DMS53 treated with DMSO at 0.1 percent for 48 hours (cell line): Measurements from ENCODE around the gene SETD6.

Experiments
- DNase-seq: peaks from one replicate; lab custom pipeline; 2025; ENCODE audit not compliant: unreplicated experiment; lab: John Stamatoyannopoulos, UW

SETD6 gene

DNA sequence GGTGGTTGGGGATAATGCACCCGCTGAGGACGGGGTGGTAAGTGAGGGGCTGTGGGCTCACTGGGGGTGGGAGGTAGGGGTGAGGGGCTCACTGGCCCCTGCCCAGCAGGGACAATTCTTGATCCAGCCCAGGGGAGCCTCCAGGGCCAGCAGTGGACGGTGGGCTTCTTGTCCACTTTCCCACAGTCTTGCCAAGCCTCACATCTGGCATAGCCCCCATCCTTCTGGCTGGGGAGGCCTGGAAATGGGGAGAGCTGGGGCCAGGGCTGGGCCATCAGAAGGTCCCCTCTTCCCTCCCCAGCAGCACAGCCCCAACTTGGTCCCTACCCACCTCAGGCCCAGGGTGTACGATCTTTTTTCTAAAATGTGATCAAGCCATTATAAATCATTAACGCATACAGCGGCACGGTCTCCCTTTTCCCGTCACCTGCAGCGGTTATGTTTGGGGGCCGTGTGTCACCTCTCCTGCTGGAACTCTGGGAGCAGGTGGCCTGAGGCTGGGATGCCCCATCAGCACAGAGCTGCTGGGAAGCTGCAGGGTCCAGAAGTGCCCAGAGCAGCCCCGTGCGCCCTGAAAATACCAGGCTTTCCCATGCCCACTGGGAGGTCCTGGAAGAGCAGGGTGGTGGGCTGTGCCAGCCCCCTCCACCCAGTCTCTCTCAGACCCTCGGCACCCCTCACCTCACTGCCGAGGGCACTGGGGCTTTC is 7.2 kb upstream of the SETD6 start:
- DNase-seq: no peak

DNA sequence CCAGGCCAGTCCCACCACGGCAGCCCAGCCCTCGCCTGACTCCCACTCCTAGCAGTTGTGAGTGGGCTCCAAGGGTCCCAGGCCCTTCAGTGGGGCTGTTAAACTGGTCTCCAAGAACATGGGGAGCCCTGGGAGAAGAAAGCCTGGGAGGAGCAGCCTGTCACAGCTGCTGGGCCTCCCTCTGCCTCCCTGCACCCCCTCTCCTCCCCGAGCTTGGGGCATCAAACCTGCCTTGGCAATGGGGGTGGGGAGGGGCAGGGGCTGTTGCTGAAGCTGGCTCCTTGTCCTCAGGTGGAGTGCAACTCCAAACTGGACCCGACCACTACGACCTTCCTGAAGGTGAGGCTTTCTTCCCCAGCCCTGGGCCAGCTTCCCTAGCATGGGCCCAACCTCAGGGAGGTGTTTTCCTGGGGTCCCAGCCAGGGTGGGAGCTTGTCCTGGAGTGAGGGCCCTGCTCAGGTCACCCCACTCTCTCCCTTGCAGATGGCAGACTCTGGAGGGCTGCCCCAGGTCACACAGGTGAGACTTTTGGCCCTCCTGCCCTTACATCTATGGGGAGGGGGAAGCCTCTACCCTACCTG is 6.6 kb upstream of the SETD6 start:
- no peak for DNase-seq

DNA sequence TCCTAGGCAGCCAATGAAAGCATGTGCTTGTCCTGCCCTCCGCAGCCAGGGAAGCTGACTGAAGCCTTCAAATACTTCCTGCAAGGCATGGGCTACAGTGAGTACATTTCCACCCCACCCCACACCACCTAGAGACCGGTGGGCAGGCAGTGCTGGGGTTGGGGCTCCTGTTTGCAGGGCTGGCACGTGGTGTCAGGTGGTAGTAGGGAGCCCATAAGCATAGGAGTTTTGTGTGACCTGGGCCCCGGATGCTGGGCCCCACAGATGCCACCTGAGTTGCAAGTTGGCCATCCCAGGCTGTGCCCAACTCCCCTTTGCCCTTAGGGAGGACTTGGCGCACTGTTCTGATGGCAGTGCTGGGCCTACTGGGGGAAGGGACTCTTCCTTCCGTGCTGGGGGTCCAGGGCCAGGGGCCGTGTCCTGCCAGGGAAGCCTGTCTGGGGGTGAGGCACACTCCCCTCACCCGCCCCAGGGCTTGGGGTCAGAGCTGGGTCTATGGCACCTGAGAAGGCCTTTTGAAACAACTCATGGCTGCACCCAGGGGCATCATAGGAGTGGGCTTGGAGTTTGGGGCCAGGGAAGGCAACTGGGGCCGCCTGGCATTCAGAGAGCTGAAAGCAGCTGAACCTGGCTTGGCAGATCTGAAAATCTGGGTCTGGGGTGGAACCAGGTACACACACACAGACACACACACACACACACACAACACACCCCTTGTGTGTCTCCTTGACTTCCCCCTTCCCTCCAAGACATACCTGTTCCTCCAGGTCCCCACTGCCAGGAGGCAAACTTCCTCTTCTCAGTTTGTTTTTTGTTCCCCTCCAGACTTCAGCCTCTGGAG is 5.8 kb upstream of the SETD6 start:
- no peak for DNase-seq

DNA sequence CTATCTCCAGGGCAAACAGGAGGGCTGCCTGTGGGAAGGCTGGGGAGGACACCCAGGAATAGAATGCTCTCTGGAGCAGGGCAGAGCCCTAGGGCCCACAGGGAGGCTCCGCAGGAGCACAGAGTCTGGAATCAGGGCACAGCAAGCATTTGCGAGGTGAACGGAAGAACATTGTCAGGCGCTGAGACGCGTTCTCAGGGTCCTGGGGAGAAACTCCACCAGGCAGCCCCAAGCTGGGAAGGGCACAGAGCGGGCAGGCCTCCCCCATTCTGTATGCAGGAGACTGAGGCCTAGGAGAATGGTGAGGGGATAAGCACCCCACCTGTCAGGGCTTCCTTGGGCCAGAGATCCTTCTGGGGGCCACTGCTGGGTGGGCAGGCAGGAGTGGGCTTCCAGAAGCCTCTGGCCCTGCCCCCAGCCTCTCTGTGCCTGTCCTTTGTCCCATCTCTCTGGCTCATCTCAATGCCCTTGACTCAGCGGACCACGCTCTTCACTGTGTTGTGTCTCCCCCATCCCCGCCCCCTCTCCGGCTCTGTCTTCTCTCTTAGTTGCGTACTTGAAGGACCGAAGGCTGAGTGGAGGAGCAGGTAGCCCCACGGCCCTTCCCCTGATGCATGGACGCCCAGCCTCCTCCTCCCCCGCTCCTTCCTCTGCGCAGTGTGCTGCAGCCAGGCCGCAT is 5.1 kb upstream of the SETD6 start:
- DNase-seq: no peak

DNA sequence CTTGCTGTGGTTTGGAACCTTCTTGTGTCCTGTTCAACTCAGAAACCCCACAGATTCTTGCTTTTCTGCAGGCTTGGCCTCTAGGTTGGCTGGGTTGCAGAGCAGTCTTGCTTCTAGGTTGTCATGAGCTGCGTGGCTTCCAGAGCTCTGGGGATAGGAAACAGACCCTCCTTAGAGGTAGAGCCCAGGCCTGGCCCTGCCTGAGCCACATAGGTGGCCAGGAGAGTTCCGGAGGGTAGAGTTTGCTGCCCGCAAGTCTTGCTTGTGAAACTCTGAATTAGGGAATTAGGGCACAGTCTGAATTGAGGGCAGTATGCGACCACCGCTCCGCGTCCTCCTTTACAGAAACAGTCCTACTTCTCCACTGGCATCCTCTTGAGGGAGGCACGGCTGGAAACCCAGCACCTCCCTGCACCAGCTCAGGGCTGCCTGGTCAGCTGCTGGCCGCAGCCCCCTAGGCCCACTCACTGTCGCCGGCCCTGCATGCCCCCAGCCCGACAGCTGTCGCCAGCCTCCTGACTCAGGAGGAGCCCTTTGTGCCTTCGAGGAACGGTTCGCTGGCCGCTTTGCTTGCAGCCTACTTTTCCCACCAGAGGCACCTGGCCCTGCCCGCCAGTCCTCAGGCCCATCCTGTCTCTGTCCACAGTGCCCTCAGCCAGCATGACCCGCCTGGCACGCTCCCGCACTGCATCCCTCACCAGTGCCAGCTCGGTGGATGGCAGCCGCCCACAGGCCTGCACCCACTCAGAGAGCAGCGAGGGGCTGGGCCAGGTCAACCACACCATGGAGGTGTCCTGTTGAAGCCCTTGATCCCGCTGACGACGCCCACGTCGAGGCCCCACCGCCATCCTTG is 4.3 kb upstream of the SETD6 start:
- no peak for DNase-seq

DNA sequence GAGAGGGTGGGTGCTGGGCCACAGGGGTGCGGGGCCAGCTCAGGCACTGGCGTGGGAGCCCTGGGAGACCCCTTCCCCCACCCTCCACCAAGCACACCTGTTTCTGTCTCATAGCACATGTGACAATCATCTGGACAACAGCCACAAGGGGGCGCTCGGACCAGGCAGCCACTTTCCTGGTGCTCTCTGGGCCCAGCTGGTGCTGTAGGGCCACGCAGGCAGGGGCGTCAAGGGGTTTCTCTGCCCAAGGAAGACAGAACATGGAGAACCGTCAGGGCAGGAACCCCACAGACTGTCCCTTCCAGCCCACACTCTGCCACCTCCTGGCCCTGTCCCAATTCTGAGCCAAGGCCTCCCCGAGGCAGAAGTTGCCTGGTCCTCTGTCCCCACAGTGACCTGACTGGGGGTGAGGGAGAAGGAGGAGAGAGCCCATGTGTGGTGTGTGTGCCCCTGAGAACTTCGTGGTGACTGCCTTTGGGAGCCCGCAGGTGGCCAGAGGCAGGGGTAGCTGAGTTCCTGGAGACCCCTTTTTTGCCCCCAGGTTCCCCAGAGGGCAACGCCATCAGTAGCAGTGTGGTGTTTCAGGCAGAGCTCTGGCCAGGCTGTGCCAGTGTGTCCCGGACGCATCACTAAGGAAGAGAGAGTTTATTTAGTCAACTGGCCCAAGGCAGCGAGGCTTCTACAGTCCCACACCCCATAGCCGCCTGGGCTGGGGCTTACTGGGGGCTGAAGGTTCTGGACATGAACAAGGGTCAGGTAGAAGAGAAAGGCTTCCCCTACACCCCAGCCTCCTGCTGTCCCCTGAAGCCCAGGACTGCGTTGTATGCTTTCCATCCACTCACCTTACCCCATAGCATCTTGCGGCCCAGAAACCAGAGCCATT is 3.1 kb upstream of the SETD6 start:
- DNase-seq: peak; percentile 11

DNA sequence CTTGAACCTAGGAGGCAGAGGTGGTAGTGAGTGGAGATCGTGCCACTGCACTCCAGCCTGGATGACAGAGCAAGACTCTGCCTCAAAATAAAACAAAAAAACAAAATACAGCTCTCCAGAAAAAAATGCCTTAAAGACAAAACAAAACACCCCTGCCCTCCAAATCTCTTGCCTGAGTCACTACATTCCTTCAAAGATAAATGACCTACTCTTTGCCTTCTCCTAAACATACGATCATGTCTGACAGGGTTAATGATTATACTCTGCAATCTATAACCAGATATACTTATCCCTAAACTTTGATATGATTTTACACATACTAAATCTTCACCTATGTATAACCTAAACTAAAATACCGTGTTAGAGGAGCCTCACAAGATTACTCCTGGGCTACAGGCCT is 1.4 kb upstream of the SETD6 start:
- DNase-seq: no peak

DNA sequence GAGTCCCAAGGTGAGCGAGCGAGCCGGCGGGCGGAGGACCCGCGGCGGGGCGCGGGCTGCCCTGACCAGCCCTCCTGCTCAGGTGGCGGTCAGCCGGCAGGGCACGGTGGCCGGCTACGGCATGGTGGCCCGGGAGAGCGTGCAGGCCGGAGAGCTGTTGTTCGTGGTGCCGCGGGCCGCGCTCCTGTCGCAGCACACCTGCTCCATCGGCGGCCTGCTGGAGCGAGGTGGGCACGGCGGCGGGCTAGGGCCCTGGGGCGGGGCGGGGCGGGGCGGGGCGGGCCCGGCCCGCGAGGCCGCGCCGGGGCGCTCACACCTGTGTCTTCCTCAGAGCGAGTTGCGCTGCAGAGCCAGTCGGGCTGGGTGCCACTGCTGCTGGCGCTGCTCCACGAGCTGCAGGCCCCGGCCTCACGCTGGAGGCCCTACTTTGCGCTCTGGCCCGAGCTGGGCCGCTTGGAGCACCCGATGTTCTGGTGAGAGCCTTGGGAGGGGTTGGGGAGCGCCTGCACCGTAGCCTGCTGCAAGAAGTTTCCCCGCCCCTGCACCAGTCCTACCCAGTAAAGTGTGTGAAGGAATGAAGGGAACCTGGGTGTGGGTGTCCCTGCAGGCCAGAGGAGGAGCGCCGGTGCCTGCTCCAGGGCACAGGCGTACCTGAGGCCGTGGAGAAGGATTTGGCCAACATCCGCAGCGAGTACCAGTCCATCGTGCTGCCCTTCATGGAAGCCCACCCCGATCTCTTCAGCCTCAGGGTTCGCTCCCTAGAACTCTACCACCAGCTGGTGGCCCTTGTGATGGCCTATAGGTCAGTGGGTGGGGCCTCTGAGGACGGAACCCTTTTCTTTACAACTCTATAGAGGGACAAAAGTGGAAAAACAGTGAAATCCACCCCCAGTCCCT is 802 bp downstream of the SETD6 start:
- DNase-seq: no peak

DNA sequence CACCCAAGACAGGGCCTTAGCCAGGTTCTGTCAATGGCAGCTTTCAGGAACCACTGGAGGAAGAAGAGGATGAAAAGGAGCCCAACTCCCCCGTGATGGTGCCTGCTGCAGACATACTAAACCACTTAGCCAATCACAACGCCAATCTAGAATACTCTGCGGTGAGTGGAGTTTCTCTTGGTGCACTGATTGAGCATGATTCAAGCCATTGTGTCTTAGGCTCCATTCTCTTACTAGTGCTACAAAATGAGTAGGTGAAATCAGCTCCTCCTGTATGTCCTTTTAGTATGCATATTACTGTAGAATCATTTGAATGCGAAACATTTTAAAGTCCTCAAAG is 1.4 kb downstream of the SETD6 start:
- no peak for DNase-seq

DNA sequence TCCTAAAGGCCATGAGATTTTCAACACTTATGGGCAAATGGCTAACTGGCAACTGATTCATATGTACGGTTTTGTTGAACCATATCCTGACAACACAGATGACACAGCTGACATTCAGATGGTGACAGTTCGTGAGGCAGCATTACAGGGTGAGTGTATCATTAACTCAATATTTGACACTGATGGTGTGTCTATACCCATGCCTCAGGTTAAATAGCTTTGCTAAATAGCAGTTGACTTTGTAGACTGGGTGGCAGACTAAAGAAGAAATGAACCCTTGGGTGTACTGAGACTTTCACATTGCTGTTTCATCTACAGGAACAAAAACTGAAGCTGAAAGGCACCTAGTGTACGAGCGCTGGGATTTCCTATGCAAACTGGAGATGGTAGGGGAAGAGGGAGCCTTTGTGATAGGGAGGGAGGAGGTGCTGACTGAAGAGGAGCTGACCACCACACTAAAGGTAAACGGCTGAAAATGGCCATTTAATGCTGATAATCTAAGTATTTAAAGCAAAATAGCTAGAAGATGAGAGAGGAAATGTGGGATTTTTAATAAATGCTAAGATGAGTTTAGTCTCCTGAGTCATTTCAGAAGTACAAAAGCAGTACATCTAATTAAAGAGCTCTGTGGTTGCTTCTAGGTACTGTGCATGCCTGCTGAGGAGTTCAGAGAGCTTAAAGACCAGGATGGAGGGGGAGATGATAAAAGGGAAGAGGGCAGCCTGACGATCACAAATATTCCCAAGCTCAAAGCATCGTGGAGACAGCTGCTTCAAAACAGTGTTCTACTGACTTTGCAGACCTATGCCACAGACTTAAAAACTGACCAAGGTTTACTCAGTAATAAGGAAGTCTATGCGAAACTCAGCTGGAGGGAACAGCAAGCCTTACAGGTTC is 3.0 kb downstream of the SETD6 start:
- DNase-seq: no peak

DNA sequence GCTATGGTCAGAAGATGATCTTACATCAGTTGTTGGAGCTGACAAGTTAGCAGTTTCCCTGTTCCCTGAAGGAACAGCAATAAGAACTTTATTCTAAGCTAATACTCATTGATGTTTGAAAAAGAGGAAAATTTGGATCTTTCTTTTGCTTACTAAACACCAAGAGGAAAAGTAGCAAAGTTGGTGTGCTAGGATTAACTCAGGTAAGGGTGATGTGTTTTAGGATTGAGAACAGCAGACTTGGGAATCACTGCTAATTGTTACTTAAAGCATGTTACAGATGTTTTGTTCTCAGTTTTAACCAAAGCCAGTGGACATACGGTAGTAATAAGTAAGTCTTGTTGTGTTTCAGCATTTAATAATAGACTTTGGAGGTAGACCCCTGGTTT is 3.7 kb downstream of the SETD6 start:
- no peak for DNase-seq

DNA sequence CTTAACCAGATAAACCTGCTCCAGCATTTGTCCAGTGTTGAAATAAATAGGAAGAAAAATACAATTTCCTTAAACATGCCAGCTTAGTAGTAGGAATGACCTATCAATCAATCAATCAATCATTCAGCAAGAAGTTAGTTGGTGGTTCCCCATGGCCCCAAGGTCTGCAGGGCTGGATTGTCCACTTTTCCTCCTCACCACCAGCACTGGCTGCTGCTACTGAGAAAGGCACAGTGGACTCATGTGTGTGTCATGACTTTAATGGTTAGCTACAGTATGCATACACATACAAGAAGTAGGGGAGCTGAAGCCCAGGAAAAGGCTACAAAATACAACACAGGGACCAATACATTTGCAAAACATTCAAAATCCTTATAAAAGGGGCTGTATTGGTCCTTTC is 4.4 kb downstream of the SETD6 start:
- no peak for DNase-seq

DNA sequence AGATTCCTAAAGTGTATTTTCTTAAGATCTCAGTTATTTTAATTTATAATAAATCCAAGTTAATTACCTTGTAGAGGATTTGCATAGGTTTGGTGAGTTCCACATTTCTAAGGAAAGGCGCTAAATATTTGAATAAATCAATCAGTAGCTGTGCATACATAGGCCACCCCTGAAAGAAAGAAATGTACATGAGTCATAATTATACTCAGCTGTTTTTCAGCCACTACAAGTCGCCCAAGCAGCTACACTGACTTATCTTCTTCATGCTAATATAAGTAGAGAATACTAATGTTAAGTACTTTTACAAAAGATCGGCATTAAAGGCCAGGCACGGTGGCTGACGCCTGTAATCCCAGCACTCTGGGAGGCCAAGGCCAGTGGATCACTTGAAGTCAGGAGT is 14.9 kb downstream of the SETD6 start:
- DNase-seq: no peak

DNA sequence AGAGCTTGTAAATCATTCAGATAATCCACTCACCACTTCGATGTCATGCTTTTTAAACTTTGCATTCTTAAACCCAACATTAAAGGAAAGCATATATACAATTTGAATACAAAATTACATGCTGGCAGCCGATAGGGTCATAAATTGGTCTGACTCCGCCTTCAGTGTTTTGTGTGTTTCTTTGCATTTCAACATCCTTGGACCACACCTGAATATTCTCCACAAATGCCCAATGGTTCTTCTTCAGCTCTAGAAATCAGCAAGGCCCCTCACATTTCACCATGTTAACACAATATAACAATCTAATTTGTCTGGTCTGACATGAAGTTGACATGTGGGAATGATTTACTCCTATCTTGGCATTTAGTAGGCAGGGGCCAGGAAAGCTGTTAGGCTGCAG is 17.1 kb downstream of the SETD6 start:
- DNase-seq: no peak

DNA sequence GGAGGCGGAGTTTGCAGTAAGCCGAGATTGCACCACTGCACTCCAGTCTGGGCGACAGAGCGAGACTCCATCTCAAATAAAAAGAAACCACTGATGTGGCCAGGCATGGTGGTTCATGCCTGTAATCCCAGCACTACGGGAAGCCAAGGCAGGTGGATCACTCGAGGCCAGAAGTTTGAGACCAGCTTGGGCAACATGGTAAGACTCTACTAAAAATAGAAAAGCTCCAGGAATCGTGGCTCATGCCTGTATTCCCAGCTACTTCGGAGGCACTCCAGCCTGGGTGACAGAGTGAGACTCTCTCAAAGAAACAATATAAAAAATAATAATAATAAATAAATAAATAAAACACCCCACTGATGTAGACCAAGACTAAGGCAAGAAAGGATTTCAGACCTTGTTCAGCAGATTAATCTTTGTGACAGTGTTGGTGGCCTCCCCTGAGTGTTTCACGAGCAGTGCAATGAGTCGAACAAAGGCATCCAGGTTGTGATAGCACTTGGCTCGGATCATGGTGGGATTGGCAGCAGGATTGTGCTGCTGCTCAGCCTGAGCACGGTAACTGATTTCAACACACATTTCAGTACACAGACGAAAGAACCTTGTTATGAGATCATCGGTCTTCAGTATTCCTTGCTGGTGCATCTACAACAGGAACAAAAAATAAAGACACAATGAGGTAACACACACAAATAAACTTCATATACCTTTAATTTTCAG is 18.6 kb downstream of the SETD6 start:
- no peak for DNase-seq

DNA sequence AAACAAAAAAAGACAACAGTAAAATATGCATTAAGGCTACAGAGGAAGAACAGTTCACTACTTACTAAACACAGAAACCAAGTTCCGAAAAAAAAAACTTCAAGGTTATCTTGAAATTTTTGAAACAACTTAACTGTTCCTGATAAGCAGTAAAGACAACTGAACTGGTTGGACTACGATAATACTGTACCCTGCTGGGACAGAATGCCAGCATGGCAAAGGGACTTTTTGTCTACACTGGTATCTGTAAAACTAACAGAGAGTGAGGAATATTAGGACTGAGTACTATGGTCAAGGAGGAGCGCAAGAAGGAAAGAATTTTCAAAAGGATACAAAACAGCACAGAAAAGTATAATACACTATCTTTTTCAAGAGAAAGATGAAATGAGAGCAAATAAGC is 19.8 kb downstream of the SETD6 start:
- no peak for DNase-seq

DNA sequence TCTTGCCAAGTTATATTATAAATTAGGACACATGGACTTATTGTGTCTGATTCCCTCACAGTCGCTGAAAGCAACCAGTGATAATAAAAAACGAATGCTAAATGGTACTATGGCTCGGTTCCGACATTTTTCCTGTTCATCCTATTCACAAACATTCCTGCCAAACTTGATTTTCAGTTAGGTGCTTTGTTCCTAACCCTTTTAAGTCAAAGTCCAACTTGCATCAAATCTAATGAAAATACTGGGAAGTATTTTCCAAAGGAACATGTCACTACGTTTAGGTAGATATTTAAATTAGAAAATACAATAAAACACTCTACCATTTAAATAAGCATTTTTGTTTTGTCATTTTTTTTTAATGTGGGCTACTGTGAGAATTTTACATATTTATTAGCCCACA is 21.0 kb downstream of the SETD6 start:
- no peak for DNase-seq
